Thyroid gland (tissue), 4 donors: ENCODE measurements around the gene CTDNEP1.

Experiments
- CTCF ChIP-seq, 6 experiments: fragments of 200-600 bp in 3 of 6; fragments of 450-650 bp in 3 of 6; sonication (generic) in 3 of 6; IDR thresholded peaks; one replicate each; pipeline ENCODE4 v1.5.1; 2016 to 2019; ENCODE audit warnings: antibody characterized with exemption in 6 of 6, mild to moderate bottlenecking in 2 of 6, inconsistent platforms in 1 of 6, moderate library complexity in 1 of 6
- POLR2A ChIP-seq, 2 donors: fragments of 450-650 bp; IDR thresholded peaks; one replicate each; pipeline ENCODE4 v1.6.1; 2017; ENCODE audit warnings: antibody characterized with exemption in 2 of 2, mild to moderate bottlenecking in 2 of 2, moderate library complexity in 1 of 2

- TF ChIP-seq CTCF (IDR thresholded peaks at IDR 0.05) (no peak), POLR2A (IDR thresholded peaks at IDR 0.05) (no peak)
These were observed 22.0 kb downstream of the CTDNEP1 start for GRCh38 chr17:7229504-7229903.
